ENCODE measurements around the gene FAM156A. TPM values are rescaled to one million over a fixed set of nuclear protein-coding genes. Genes with fewer than 3 reads are reported as not detected.
"Not testable (repeated sequence)": the region's sequence is repeated elsewhere in the genome, so short reads cannot be mapped to it uniquely, and the experiment has no call there.

Gene FAM156A
- total and polyA plus RNA-seq, 2 of the 8 experiments (the other 6 are each of a cell fraction or from before 2014, with no cell fraction given): 11.7 to 13.6 TPM

GRCh38 chrX:52945838-52946494 lies 12.4 kb downstream of the FAM156A start:
- H3K4me2 ChIP-seq (ENCODE audit: insufficient read depth in 1 of 2, low read depth in 2 of 2, low read length in 2 of 2); H3K27ac ChIP-seq (ENCODE audit: low read depth, low read length); H3K9me3 ChIP-seq (ENCODE audit: insufficient read depth in 2 of 2, low read depth in 1 of 2, low read length in 1 of 2); H3K36me3 ChIP-seq (ENCODE audit: control insufficient read depth in 2 of 4, insufficient read depth in 4 of 4, low read length in 3 of 4); H4K91ac ChIP-seq (replicated peaks; ENCODE audit: insufficient read length, low read length); H2AFZ ChIP-seq (ENCODE audit: low read length); H2BK20ac ChIP-seq (ENCODE audit: low read length); H3K4me3 ChIP-seq (ENCODE audit: extremely low read depth in 1 of 4, insufficient read depth in 2 of 4, low read depth in 3 of 4, low read length in 4 of 4); H2BK5ac ChIP-seq (ENCODE audit: low read depth, low read length); H3K9ac ChIP-seq (replicated peaks in 1 of 4; ENCODE audit: extremely low read depth in 1 of 4, low read depth in 3 of 4, low read length in 3 of 4); FAIRE-seq; H2BK12ac ChIP-seq (ENCODE audit: low read depth, low read length); H3K27me3 ChIP-seq (replicated peaks in 1 of 4; ENCODE audit: control insufficient read depth in 3 of 4, extremely low read depth in 1 of 4, insufficient read depth in 3 of 4, low read length in 3 of 4); DNase-seq (ENCODE audit: low read depth in 1 of 2, low spot score in 2 of 2); H3K23me2 ChIP-seq (ENCODE audit: low read depth, low read length); H2AK5ac ChIP-seq (ENCODE audit: low read depth, low read length); H3K14ac ChIP-seq (ENCODE audit: insufficient read length); H3K4me1 ChIP-seq (replicated peaks in 1 of 4; ENCODE audit: control insufficient read depth in 3 of 4, insufficient read depth in 4 of 4, low read length in 3 of 4); H3K23ac ChIP-seq (ENCODE audit: insufficient read length); H3K79me1 ChIP-seq (ENCODE audit: low read depth, low read length); POLR2A ChIA-PET (ENCODE audit: partially characterized antibody); H3K79me2 ChIP-seq (ENCODE audit: control insufficient read depth in 1 of 2, insufficient read depth in 2 of 2, low read length in 2 of 2); H3K18ac ChIP-seq (ENCODE audit: extremely low read depth, low read length); H3K4ac ChIP-seq (replicated peaks; ENCODE audit: insufficient read length, low read depth, low read length); CTCF ChIA-PET (ENCODE audit: partially characterized antibody); H2BK15ac ChIP-seq (ENCODE audit: low read length); H4K8ac ChIP-seq (ENCODE audit: extremely low read depth, insufficient read depth, low read length); H2BK120ac ChIP-seq (replicated peaks; ENCODE audit: low read depth, low read length); H4K20me1 ChIP-seq (replicated peaks in 1 of 2; ENCODE audit: control insufficient read depth in 1 of 2, insufficient read depth in 2 of 2, low read length in 2 of 2); H3K56ac ChIP-seq (replicated peaks; ENCODE audit: insufficient read length, low read depth, low read length); H4K5ac ChIP-seq (ENCODE audit: insufficient read length, low read depth, low read length): not testable (repeated sequence)
- WGBS, 2 experiments (ENCODE audit: extremely low coverage in 1 of 2, insufficient coverage in 1 of 2, insufficient read length in 1 of 2, insufficient replicate concordance in 2 of 2, low coverage in 1 of 2, low lambda C conversion rate in 2 of 2, missing lambda C conversion rate in 1 of 2): no CpG with 5 or more reads among the region's 14 CpGs

GRCh38 chrX:52941728-52942127 lies 16.6 kb downstream of the FAM156A start:
- H2AK5ac ChIP-seq (ENCODE audit: low read depth, low read length); H3K27ac ChIP-seq (ENCODE audit: low read depth, low read length); H3K4me3 ChIP-seq (ENCODE audit: extremely low read depth in 1 of 4, insufficient read depth in 2 of 4, low read depth in 3 of 4, low read length in 4 of 4); CTCF ChIA-PET (ENCODE audit: partially characterized antibody); POLR2A ChIA-PET (ENCODE audit: partially characterized antibody); H3K4ac ChIP-seq (replicated peaks; ENCODE audit: insufficient read length, low read depth, low read length); H3K9me3 ChIP-seq (ENCODE audit: insufficient read depth in 2 of 2, low read depth in 1 of 2, low read length in 1 of 2); H4K5ac ChIP-seq (ENCODE audit: insufficient read length, low read depth, low read length); FAIRE-seq; H2BK15ac ChIP-seq (ENCODE audit: low read length); H3K36me3 ChIP-seq (ENCODE audit: control insufficient read depth in 2 of 4, insufficient read depth in 4 of 4, low read length in 3 of 4); H2BK5ac ChIP-seq (ENCODE audit: low read depth, low read length); H4K8ac ChIP-seq (ENCODE audit: extremely low read depth, insufficient read depth, low read length); H2BK20ac ChIP-seq (ENCODE audit: low read length); H3K27me3 ChIP-seq (replicated peaks in 1 of 4; ENCODE audit: control insufficient read depth in 3 of 4, extremely low read depth in 1 of 4, insufficient read depth in 3 of 4, low read length in 3 of 4); H2BK12ac ChIP-seq (ENCODE audit: low read depth, low read length); H3K79me2 ChIP-seq (ENCODE audit: control insufficient read depth in 1 of 2, insufficient read depth in 2 of 2, low read length in 2 of 2); H4K20me1 ChIP-seq (replicated peaks in 1 of 2; ENCODE audit: control insufficient read depth in 1 of 2, insufficient read depth in 2 of 2, low read length in 2 of 2); H3K14ac ChIP-seq (ENCODE audit: insufficient read length); H2AFZ ChIP-seq (ENCODE audit: low read length); H3K18ac ChIP-seq (ENCODE audit: extremely low read depth, low read length); H3K9ac ChIP-seq (replicated peaks in 1 of 4; ENCODE audit: extremely low read depth in 1 of 4, low read depth in 3 of 4, low read length in 3 of 4); H3K4me2 ChIP-seq (ENCODE audit: insufficient read depth in 1 of 2, low read depth in 2 of 2, low read length in 2 of 2); H3K79me1 ChIP-seq (ENCODE audit: low read depth, low read length); H3K4me1 ChIP-seq (replicated peaks in 1 of 4; ENCODE audit: control insufficient read depth in 3 of 4, insufficient read depth in 4 of 4, low read length in 3 of 4); H3K56ac ChIP-seq (replicated peaks; ENCODE audit: insufficient read length, low read depth, low read length); H4K91ac ChIP-seq (replicated peaks; ENCODE audit: insufficient read length, low read length); H2BK120ac ChIP-seq (replicated peaks; ENCODE audit: low read depth, low read length); H3K23ac ChIP-seq (ENCODE audit: insufficient read length); H3K23me2 ChIP-seq (ENCODE audit: low read depth, low read length); DNase-seq (ENCODE audit: low read depth in 1 of 2, low spot score in 2 of 2): not testable (repeated sequence)
- no CpG with 5 or more reads among the region's 10 CpGs for WGBS, 2 experiments (ENCODE audit: extremely low coverage in 1 of 2, insufficient coverage in 1 of 2, insufficient read length in 1 of 2, insufficient replicate concordance in 2 of 2, low coverage in 1 of 2, low lambda C conversion rate in 2 of 2, missing lambda C conversion rate in 1 of 2)
